Activated CD8-positive, alpha-beta memory T cell treated with anti-CD3 and anti-CD28 coated beads, Interleukin-2, amount 50 U/mL, for 1 hour (primary cell): ENCODE measurements around the gene ANKRD28.
"Not testable (repeated sequence)": the region's sequence is repeated elsewhere in the genome, so short reads cannot be mapped to it uniquely, and the experiment has no call there.

Experiments used
- DNase-seq: peaks from one replicate; pipeline ENCODE4 v3.0.0-alpha.2; 2020; ENCODE audit errors: extremely low read depth

The ANKRD28 gene

DNA sequence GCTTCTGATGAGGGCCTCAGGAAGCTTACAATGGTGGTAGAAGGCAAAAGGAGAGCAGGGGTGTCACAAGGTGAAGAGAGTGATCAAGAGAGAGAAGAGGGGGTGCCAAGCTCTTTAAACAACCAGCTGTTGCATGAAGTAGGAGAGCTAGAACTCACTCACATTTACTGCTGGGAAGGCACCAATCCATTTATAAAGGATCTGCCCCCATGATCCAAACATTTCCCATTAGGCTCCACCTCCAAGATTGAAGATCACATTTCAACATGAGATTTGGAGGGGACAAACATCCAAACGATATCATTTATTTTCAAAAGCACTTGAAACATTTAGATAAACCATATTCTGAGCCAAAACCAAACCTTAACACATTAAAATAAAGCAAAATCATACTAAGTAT, 26.3 kb downstream of the ANKRD28 start:
- DNase-seq, result no peak

DNA sequence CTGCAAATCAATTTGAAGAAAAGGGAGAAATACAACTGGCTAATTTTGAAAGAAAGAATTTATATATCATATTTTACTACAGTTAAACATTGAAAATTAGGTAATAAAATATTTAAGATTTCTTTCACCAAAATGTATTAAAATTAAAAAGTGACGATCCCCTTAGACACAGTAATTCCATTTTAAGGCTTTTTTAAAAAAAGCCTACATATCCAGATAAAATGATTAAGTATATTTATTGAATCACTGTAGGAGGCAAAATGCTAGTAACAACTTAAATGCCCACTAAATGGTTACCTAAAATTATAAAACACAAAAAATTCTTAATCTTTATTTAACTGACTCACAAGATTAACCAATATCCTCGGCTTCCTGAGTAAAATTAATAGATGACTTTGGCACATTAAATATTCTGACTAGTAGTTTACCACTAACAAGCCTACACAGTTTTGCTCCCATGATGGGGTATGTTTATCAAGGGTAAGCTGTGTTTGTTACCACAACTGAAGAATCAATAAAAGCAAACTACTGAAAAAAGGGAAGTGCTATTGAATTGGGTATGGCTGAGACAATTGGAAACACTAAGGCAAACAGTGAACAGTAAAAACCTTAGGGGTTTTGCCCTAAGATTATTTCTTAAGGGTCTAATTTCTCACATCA, 28.4 kb downstream of the ANKRD28 start:
- no peak for DNase-seq

DNA sequence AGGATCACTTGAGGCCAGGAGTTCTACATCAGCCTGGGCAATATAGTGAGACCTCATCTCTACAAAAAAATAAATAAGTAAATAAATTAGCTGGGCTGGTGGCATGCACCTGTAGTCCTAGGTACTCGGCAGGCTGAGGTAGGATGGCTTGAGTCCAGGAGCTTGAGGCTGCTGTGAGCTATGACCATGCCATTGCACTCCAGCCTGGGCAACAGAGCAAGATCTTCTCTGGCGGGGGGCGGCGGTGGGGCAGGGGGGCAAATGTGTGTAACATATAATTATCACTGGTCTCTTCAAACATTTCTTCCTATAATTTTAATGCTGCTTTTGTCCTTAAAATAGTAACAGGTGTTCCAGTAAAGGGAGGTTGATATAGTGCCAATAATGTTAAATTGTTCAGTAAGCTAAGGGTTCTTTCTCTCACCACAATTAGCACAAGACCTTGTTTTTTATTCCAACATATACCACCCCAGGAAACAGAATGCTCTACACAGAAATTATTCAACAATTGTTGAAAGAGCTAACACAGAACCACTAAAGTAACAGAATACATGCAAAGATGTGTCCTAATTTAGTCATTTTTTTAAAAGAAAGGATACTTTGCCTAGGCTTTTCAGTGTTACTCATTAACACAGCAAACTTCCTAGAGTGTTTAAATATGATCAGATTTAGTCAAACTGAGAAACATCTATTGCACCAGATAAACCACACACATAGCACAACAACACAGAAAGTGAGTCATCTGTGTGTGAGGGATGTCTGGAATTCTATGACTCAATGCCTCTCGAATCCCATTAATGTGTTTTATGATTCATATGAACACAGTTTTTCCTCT, 29.1 kb downstream of the ANKRD28 start:
- no peak for DNase-seq

DNA sequence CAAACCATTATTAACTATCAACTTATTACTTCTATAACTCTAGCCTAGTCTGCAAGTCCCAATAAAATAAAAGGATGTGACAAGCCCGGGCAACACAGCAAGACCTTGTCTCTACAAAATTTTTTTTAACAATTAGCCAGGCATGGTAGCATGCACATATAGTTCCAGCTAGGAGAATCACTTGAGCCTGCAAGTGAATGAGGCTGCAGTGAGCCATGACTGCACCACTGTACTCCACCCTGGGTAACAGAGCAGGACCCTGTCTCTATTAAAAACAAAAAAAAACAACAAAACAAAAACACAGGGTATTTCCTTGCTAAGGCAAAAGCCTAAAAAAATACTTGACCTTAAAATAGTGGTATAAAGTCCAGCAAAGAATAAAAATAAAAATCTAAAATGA, 31.4 kb downstream of the ANKRD28 start:
- no peak for DNase-seq

DNA sequence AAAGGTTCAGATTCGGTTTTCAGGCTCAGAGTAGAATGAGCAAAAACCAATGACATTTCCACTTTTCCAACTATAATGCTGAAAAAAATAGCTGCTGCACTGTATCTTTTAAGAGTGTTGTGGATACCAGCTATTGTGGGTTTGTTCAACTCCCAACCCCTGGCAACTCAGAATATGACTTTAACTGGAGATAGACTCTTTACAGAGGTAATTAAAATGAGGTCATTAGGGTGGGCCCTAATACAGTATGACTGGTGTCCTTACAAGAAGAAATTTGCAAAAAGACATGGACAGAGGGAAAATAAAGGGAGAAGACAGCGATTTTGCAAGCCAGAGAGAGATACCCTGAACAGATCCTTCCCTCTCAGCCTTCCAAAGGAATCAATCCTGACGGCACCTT, 39.5 kb downstream of the ANKRD28 start:
- DNase-seq, result no peak

DNA sequence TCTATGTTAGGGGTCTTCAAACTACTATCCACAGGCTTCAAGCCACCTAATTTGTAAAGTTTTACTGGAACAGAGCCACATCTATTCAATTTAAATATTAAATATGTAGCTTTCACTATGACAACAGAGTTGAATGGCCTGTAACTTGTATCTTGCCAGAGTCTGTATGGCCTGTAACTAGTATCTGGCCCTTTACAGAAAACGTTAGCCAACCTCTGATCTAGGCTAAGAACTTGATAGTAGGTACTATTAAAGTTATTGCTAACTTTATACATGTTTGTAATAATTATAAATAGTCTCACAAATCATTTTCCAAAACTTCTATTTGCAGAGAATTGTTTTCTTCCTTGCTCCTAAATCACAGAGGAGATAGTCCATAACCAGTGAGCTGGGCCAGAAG, 40.0 kb downstream of the ANKRD28 start:
- no peak for DNase-seq

DNA sequence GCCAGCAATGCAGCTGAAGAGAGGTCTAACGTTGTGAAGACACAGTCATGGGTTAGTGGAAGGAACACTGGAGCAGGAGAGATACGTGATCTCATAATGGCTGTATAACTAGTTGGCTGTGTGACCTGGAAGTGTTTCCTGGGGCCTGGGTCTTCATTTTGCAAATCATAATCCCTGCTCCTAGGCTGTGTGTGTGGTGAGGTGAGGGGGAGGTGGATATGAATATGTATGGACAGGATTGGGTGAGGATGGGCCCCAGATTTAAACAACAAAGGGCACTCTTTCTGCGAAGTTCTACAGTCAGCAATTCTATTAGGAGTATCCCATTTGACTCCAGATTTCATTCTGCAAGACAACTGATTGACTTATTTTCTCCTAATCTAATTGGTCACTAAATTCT, 41.3 kb downstream of the ANKRD28 start:
- DNase-seq, result no peak

DNA sequence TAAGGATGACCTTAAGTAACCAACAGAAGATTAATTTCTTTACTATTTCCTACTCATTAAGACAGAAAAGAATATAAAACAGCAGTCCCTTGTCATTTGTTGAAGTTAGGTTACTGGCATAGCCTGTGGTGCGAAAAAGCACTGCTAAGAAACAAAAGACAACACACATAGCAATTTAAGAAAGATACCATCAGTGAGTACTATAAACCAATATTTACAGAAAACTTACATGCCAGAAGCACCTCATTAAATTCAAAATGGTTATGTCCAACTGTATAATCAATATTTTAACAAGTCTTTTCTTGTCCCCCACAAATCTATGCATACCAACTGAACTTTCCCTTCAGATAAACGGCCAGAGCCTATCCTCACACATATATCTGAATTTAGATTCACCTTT, 42.0 kb downstream of the ANKRD28 start:
- DNase-seq, result no peak

DNA sequence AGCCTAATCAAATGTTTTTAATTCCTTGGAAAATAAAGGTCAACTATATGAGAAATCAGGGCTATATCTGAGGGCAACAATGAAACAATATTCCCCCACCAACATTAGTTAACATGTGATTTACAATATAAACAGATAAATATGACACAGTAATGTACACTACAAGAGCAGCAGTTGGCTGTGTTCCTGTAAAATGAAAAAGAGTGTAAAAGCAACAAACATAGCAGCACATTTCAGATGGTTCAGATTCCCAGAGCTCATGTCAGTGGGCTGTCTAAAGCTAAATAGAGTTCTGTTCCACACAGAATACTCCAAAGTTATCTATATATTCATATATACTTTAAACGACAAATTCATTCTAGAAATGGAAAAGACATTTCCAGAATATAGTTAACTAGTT, 42.6 kb downstream of the ANKRD28 start:
- no peak for DNase-seq

DNA sequence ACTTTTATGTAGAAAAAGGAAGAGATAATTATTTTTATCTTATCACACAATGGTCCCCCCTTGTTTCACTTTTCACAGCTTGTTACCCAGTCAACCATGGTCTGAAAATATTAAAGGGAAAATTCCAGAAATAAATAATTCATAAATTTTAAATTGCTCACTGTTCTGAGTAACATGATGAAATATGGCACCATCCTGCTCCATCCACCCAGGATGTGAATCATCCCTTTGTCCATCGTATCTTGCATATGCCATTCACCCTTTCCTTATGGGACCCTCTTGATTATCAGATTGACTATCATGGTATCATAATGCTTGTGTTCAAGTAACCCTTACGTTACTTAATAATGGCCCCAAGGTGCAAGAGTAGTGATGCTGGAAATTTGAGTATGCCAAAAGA, 43.7 kb downstream of the ANKRD28 start:
- no peak for DNase-seq

DNA sequence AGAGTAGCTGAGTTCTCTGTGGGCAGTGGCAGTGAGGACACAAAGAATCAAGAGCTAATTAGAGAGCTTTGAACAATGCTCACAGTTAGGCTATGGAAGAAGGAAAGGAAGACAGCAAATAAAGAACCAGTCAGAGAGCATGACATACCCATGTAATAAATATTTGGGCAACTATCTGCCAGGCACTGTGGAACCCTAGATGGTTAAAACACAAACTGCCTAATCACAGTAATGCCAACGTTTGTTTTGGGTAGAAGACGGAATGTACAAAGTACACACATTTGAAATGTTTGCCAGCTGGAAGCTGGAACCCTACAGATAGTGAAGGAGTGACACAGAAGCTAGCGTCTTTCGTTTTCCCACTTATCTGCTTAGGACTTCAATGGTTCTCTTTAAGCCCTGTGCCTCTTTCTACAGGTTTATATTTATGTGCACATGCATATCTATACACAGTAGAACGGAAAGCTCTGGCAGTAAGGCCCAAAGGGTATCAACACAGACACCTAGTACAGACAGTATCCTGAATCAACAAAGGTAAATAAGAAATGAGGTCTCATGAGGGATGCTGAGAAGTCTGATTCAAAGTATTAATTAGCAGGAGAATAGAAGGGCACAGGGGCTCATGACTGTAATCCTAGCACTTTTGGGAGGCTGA, 44.6 kb downstream of the ANKRD28 start:
- no peak for DNase-seq

DNA sequence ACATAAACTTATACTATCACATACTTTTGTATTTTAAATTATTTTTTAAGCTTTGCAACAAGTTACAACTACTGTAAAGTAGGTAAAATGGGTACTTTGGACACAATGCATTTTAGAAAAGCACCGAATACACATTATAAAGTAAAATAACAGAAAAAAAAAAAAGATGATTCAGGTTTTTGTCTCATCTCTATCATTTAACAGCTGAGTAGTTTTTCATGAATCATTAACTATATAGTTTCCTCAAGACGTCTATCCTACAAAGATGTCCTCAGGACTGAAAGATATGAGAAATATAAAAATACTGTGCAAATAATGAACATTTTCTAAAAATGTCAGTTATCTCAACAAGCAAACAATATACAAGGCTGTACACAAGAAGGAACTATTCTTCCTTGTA, 46.9 kb downstream of the ANKRD28 start:
- no peak for DNase-seq

DNA sequence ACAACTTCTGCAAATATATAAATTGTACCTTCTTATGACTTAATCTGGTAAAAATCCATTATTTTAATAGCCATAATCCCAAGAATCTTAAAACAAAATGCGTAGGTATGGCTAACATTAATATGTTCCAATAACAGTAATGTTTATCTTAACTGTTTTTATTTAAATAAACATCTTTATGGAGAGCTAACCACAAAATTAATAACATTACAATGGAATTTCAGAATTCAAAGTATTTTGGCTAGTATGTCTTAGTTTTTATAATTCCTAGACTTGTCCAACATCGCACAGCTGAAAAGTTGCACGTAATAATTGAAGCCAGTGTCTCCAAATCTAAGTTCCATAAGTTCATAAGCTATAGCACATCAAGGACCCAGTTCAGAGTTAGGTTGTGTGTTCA, 47.6 kb downstream of the ANKRD28 start:
- no peak for DNase-seq

DNA sequence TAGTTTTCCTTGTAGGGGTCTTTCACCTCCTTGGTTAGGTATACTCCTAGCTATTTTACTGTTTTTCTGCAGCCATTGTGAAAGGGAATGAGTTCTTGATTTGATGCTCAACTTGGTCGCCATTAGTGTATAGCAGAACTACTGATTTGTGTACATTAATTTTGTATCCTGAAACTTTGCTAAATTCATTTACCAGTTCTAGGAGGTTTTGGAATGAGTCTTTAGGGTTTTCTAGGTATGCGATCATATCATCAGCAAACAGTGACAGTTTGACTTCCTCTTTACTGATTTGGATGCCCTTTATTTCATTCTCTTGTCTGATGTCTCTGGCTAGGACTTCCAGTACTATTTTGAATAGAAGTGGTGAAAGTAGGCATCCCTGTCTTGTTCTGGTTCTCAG, 51.9 kb downstream of the ANKRD28 start:
- DNase-seq, result not testable (repeated sequence)

DNA sequence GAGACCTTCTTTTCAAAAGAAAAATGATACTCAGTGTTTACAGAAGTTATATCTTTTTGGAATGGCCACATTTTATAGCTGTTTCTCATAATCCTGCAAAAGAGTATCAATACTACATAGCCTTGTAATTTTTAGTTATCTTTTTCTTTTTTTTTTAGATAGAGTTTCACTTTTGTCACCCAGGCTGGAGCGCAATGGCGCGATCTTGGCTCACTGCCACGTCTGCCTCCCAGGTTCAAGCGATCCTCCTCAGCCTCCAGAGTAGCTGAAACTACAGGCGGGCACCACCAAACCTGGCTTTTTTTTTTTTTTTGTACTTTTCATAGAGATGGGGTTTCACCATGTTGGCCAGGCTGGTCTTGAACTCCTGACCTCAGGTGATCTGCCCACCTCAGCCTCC, 53.6 kb downstream of the ANKRD28 start:
- DNase-seq, result no peak

DNA sequence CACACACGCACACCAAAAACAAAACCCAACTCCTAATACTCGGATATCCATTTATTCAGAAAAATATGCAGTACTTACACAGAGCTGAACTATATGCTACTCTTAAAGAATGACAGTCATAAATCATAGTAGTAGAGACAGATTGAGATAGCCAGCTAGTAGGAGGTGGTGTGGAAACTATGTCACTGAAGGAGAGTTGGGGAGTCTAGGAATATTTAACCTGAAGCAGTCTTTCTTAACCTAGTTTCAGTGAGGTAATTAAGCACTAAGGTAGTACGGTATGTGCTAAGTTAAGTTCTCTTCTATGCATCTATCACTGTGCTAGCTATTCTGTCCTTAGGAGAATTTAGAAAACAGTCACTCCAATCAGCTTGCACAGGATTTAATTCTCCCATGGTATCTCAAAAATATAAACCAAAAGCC, 54.2 kb downstream of the ANKRD28 start:
- no peak for DNase-seq

DNA sequence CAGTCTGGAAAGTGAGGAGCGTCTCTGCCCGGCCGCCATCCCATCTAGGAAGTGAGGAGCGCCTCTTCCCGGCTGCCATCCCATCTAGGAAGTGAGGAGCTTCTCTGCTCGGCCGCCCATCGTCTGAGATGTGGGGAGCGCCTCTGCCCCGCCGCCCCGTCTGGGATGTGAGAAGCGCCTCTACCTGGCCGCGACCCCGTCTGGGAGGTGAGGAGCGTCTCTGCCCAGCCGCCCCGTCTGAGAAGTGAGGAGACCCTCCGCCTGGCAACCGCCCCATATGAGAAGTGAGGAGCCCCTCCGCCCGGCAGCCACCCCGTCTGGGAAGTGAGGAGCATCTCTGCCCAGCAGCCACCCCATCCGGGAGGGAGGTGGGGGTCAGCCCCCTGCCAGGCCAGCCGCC, 55.5 kb downstream of the ANKRD28 start:
- not testable (repeated sequence) for DNase-seq

DNA sequence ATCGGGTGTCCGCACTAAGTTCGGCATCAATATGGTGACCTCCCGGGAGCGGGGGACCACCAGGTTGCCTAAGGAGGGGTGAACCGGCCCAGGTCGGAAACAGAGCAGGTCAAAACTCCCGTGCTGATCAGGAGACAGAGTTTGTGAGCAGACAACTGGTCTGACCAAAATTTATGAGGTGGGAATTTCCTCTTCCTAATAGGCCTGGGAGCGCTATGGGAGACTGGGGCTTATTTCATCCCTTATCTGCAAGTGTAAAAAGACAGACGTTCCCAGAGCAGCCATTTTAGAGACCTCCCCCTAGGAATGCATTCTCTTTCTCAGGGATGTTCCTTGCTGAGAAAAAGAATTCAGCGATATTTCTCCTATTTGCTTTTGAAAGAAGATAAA, 59.2 kb downstream of the ANKRD28 start:
- DNase-seq, result not testable (repeated sequence)

DNA sequence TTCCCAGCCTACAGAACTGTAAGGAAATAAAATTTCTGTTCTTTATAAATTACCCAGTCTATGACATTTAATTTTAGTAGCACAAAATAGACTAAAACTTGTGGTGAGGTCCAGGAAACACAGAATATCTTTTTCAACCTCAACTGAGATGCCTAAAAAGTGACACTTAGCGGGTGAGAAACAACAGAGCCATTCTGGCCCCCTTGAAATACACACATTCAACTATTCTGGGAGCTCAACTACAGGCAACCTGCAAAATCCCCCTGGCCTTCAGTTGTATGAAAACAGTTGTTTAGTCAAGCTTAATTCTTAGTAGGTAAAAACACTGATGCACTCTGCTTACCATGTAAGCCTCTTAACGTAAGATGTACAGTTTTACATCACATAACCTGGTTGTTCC, 66.8 kb downstream of the ANKRD28 start:
- no peak for DNase-seq

DNA sequence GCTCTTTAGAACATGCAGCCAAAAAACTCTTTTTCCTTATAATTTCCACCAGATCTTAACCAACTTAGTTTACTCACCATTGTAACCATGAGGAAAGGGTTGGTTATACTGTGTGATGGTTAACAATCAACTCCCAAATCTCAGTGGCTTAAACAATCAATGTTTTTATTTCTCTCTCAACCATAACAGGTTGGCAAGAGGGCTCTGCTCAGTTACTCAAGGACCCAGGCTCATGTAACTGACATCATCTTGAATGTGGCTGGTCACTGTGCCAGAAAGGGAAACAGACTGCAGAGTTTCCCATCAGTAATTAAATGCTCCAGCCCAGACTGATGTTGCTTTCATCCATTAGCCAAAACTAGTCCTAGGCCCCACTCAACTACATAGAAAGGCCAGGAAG, 69.0 kb downstream of the ANKRD28 start:
- no peak for DNase-seq

DNA sequence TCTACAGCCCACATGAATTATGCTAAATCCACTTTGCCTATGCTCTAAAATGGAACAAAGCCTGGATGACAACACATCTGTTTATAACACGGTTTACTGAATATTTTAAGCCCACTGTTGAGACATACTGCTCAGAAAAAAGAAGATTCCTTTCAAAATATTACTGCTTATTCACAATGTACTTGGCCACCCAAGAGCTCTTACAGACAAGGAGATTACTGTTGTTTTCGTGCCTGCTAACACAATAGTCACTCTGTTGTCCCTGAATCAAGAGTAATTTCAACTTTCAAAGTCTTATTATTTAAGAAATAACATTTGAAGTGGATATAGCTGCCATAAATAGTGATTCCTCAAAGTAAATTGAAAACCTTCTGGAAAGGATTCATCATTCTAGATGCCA, 70.9 kb downstream of the ANKRD28 start:
- DNase-seq, result no peak

DNA sequence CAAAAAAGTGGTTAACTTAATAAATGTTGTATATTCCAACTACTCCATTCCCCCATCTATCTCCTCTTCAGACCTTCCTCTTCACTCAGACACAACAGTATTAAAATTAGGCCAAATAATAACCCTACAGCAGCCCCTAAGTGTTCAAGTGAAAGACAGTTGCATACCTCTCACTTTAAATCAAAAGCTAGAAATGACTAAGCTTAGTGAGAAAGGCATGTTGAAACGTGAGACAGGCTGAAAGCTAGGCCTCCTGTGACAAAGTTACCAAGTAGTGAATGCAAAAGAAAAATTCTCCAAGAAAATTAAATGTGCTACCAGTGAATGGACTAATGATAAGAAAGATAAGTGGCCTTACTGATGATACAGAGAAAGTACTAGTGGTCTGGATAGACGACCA, 71.7 kb downstream of the ANKRD28 start:
- no peak for DNase-seq

DNA sequence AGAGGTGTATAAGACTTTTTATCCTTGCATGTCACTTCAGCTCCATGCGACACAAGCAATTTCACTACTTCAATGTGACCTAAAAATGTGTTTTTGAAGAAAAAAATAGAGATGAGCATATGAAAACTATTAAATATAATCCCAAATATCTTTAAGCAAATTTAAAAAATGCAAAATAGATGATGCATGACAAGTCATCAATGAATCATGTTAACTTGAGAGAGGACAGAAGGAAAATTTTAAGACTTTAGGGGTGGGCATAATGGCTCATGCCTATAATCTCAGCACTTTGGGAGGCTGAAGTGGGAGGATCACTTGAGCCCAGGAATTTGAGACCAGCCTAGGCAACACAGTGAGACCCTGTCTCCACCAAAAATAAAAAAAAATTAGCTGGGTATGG, 73.3 kb downstream of the ANKRD28 start:
- DNase-seq, result no peak
